Frontal cortex (tissue), 4 donors: Measurements from ENCODE around the gene ERC2. TPM values are rescaled to one million over a fixed set of nuclear protein-coding genes. Genes with fewer than 3 reads are reported as not detected.

Source experiments
- DNase-seq, 2 donors: peaks; one replicate each; pipeline ENCODE4 v3.0.0; 2012; ENCODE audit warnings: low spot score in 2 of 2
- FAIRE-seq: peaks from 2 replicates; lab custom pipeline; 2012; peaks lifted over from hg19 to GRCh38; lab: Jason Lieb, UNC
- total RNA-seq: library from RNA; depleted of rRNA; stranded (reverse); fragments of >200 nt; gene quantifications from one replicate; pipeline ENCODE4 v1.2.3, GENCODE V29; 2014
- donor health status: control.
- donor health status: control.
- donor health status: control.

The ERC2 gene
- total RNA-seq, 1 donor from 2014 or later, result 77.9 TPM

- DNase-seq (no peak), FAIRE-seq (no peak)
These were observed 94.9 kb downstream of the ERC2 start for GRCh38 chr3:56373386-56373785.

GRCh38 chr3:56370991-56371775 is 97.1 kb downstream of the ERC2 start:
- FAIRE-seq (peak; percentile 42), DNase-seq (peak in 1 of 2 donors; percentile 21)

GRCh38 chr3:56369914-56370313 is 98.4 kb downstream of the ERC2 start:
- DNase-seq (no peak), FAIRE-seq (no peak)

- FAIRE-seq (no peak), DNase-seq (no peak)
These were observed 99.4 kb downstream of the ERC2 start for GRCh38 chr3:56368846-56369245.

GRCh38 chr3:56366641-56367162 is 101.6 kb downstream of the ERC2 start:
- FAIRE-seq (no peak), DNase-seq (no peak)

- DNase-seq (no peak), FAIRE-seq (no peak)
These were observed 102.2 kb downstream of the ERC2 start for GRCh38 chr3:56365905-56366640.

- FAIRE-seq (no peak), DNase-seq (no peak)
These were observed 103.6 kb downstream of the ERC2 start for GRCh38 chr3:56364665-56365064.

- FAIRE-seq (no peak), DNase-seq (no peak)
These were observed 104.5 kb downstream of the ERC2 start for GRCh38 chr3:56363720-56364119.

GRCh38 chr3:56361731-56362130 is 106.5 kb downstream of the ERC2 start:
- no peak for DNase-seq
- FAIRE-seq, result no peak

- no peak for DNase-seq
- FAIRE-seq, result no peak
These were observed 111.0 kb downstream of the ERC2 start for GRCh38 chr3:56357266-56357665.

GRCh38 chr3:56356808-56357207 is 111.5 kb downstream of the ERC2 start:
- FAIRE-seq (no peak), DNase-seq (no peak)

- DNase-seq, result no peak
- FAIRE-seq, result no peak
These were observed 112.6 kb downstream of the ERC2 start for GRCh38 chr3:56355570-56356185.

- FAIRE-seq (no peak), DNase-seq (no peak)
These were observed 116.7 kb downstream of the ERC2 start for GRCh38 chr3:56351537-56351936.

GRCh38 chr3:56347219-56347871 is 120.9 kb downstream of the ERC2 start:
- DNase-seq (peak in 1 of 2 donors; percentile 8), FAIRE-seq (no peak)

- no peak for DNase-seq
- FAIRE-seq, result no peak
These were observed 125.8 kb downstream of the ERC2 start for GRCh38 chr3:56342475-56342874.

GRCh38 chr3:56339671-56340070 is 128.6 kb downstream of the ERC2 start:
- no peak for DNase-seq

GRCh38 chr3:56339244-56339643 is 129.0 kb downstream of the ERC2 start:
- DNase-seq, result no peak
- FAIRE-seq, result no peak

More at GRCh38 chr3:56339671-56340070, 128.6 kb downstream of the ERC2 start:
- FAIRE-seq, result no peak

- no peak for DNase-seq
- no peak for FAIRE-seq
These were observed 132.2 kb downstream of the ERC2 start for GRCh38 chr3:56336023-56336422.

GRCh38 chr3:56324473-56324872 is 143.8 kb downstream of the ERC2 start:
- FAIRE-seq (no peak), DNase-seq (no peak)

- FAIRE-seq (no peak), DNase-seq (peak in 1 of 2 donors; percentile 31)
These were observed 144.3 kb downstream of the ERC2 start for GRCh38 chr3:56323986-56324420.
